ENCODE data around the gene ENAH.
A peak's percentile ranks its signal among the peaks of the same experiment; 100 is the strongest.

Gene ENAH

GRCh38 chr1:225479996-225480720 lies 172.8 kb downstream of the ENAH start:
- Histone ChIP-seq H3K27ac (ENCODE audit: insufficient read depth in 1 of 2, low read depth in 1 of 2, low read length in 2 of 2, poor library complexity in 1 of 2, severe bottlenecking in 2 of 2) (no peak overlapping the region), H3K27me3 (replicated peaks in 2 of 5; ENCODE audit: control insufficient read depth in 4 of 5, insufficient read depth in 5 of 5, low read length in 4 of 5) (no peaks in the 10 kb centered on the region), H3K4me3 (ENCODE audit: control insufficient read depth in 1 of 7, extremely low read depth in 1 of 7, insufficient read depth in 4 of 7, low read depth in 2 of 7, low read length in 6 of 7) (no peak overlapping the region), H3K4me1 (ENCODE audit: control extremely low read depth in 1 of 4, control insufficient read depth in 4 of 4, insufficient read depth in 4 of 4, low read length in 3 of 4) (peaks cover 0 to 13% (median 9%) of the 10 kb centered on the region in 4 experiments), H3K9me3 (ENCODE audit: control extremely low read depth in 1 of 5, control insufficient read depth in 4 of 5, insufficient read depth in 2 of 5, low read depth in 1 of 5, low read length in 4 of 5) (no peaks in the 10 kb centered on the region), H3K36me3 (ENCODE audit: control insufficient read depth in 4 of 4, insufficient read depth in 4 of 4, low read length in 3 of 4) (no peaks in the 10 kb centered on the region)
- ChIA-PET POLR2A (no interaction called here), CTCF (interaction anchor here (1.4 to 3.2 kb wide), 3 partner anchors 13 to 292 kb away, joined by 4 to 15 read pairs (median 5); no protein-coding TSS in a partner anchor)
- no peak for DNase-seq
- WGBS (ENCODE audit: insufficient coverage) = 92% methylated on average over 19 of the region's 21 CpGs

DNA sequence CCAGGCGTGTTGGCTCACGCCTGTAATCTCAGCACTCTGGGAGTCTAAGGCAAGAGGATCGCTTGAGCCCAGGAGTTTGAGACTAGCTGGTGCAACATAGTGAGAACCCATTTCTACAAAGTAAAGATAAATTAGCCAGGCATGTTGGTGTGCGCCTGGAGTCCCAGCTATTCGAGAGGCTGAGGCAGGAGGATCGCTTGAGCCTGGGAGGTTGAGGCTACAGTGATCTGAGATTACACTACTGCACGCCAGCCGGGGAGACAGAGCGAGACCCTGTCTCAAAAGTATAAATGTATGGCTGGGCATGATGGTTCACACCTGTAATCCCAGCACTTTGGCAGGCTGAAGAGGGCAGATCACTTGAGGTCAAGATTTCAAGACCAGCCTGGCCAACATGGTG lies 173.6 kb downstream of the ENAH start:
- Histone ChIP-seq H3K36me3 (ENCODE audit: control insufficient read depth in 4 of 4, insufficient read depth in 4 of 4, low read length in 3 of 4) (no peaks in the 10 kb centered on the region), H3K4me3 (ENCODE audit: control insufficient read depth in 1 of 7, extremely low read depth in 1 of 7, insufficient read depth in 4 of 7, low read depth in 2 of 7, low read length in 6 of 7) (no peak overlapping the region), H3K4me1 (ENCODE audit: control extremely low read depth in 1 of 4, control insufficient read depth in 4 of 4, insufficient read depth in 4 of 4, low read length in 3 of 4) (peaks cover 0 to 15% (median 10%) of the 10 kb centered on the region in 4 experiments), H3K27ac (ENCODE audit: insufficient read depth in 1 of 2, low read depth in 1 of 2, low read length in 2 of 2, poor library complexity in 1 of 2, severe bottlenecking in 2 of 2) (no peak overlapping the region), H3K9me3 (ENCODE audit: control extremely low read depth in 1 of 5, control insufficient read depth in 4 of 5, insufficient read depth in 2 of 5, low read depth in 1 of 5, low read length in 4 of 5) (no peaks in the 10 kb centered on the region), H3K27me3 (replicated peaks in 2 of 5; ENCODE audit: control insufficient read depth in 4 of 5, insufficient read depth in 5 of 5, low read length in 4 of 5) (no peaks in the 10 kb centered on the region)
- WGBS (ENCODE audit: insufficient coverage) = 96% methylated on average over 7 of the region's 9 CpGs
- ChIA-PET CTCF (interaction anchor here (0.9 to 5.6 kb wide), 6 partner anchors 35 to 508 kb away, joined by 3 to 43 read pairs (median 4); no protein-coding TSS in a partner anchor), POLR2A (no interaction called here)
- DNase-seq = no peak

- no peaks in the 10 kb centered on the region for H3K36me3 ChIP-seq (ENCODE audit: control insufficient read depth in 4 of 4, insufficient read depth in 4 of 4, low read length in 3 of 4)
- H3K9me3 ChIP-seq (ENCODE audit: control extremely low read depth in 1 of 5, control insufficient read depth in 4 of 5, insufficient read depth in 2 of 5, low read depth in 1 of 5, low read length in 4 of 5) = no peaks in the 10 kb centered on the region
- ChIA-PET CTCF (interaction anchor here (0.8 to 5.6 kb wide), 10 partner anchors 7 to 510 kb away, joined by 3 to 43 read pairs (median 6); partner anchors contain the start of gene SRP9), POLR2A (no interaction called here)
- H3K4me3 ChIP-seq (ENCODE audit: control insufficient read depth in 1 of 7, extremely low read depth in 1 of 7, insufficient read depth in 4 of 7, low read depth in 2 of 7, low read length in 6 of 7) = no peak overlapping the region
- H3K27ac ChIP-seq (ENCODE audit: insufficient read depth in 1 of 2, low read depth in 1 of 2, low read length in 2 of 2, poor library complexity in 1 of 2, severe bottlenecking in 2 of 2) = no peak overlapping the region
- H3K4me1 ChIP-seq (ENCODE audit: control extremely low read depth in 1 of 4, control insufficient read depth in 4 of 4, insufficient read depth in 4 of 4, low read length in 3 of 4) = peaks cover 0 to 15% (median 10%) of the 10 kb centered on the region in 4 experiments
- 74% methylated on average over 4 of the region's 6 CpGs for WGBS (ENCODE audit: insufficient coverage)
- no peaks in the 10 kb centered on the region for H3K27me3 ChIP-seq (replicated peaks in 2 of 5; ENCODE audit: control insufficient read depth in 4 of 5, insufficient read depth in 5 of 5, low read length in 4 of 5)
- DNase-seq = no peak
Observed at GRCh38 chr1:225477296-225477911, 175.5 kb downstream of the ENAH start.

GRCh38 chr1:225476538-225476988 lies 176.4 kb downstream of the ENAH start:
- no peak for DNase-seq
- H3K4me3 ChIP-seq (ENCODE audit: control insufficient read depth in 1 of 7, extremely low read depth in 1 of 7, insufficient read depth in 4 of 7, low read depth in 2 of 7, low read length in 6 of 7) = no peak overlapping the region
- ChIA-PET CTCF (interaction anchor here (0.8 to 10.5 kb wide), 7 partner anchors 8 to 499 kb away, joined by 3 to 136 read pairs (median 14); no protein-coding TSS in a partner anchor), POLR2A (no interaction called here)
- no peaks in the 10 kb centered on the region for H3K9me3 ChIP-seq (ENCODE audit: control extremely low read depth in 1 of 5, control insufficient read depth in 4 of 5, insufficient read depth in 2 of 5, low read depth in 1 of 5, low read length in 4 of 5)
- no peaks in the 10 kb centered on the region for H3K27me3 ChIP-seq (replicated peaks in 2 of 5; ENCODE audit: control insufficient read depth in 4 of 5, insufficient read depth in 5 of 5, low read length in 4 of 5)
- H3K4me1 ChIP-seq (ENCODE audit: control extremely low read depth in 1 of 4, control insufficient read depth in 4 of 4, insufficient read depth in 4 of 4, low read length in 3 of 4) = peaks cover 0 to 15% (median 10%) of the 10 kb centered on the region in 4 experiments
- H3K36me3 ChIP-seq (ENCODE audit: control insufficient read depth in 4 of 4, insufficient read depth in 4 of 4, low read length in 3 of 4) = no peaks in the 10 kb centered on the region
- H3K27ac ChIP-seq (ENCODE audit: insufficient read depth in 1 of 2, low read depth in 1 of 2, low read length in 2 of 2, poor library complexity in 1 of 2, severe bottlenecking in 2 of 2) = no peak overlapping the region
- 71% methylated on average over 4 of the region's 5 CpGs for WGBS (ENCODE audit: insufficient coverage)

DNA sequence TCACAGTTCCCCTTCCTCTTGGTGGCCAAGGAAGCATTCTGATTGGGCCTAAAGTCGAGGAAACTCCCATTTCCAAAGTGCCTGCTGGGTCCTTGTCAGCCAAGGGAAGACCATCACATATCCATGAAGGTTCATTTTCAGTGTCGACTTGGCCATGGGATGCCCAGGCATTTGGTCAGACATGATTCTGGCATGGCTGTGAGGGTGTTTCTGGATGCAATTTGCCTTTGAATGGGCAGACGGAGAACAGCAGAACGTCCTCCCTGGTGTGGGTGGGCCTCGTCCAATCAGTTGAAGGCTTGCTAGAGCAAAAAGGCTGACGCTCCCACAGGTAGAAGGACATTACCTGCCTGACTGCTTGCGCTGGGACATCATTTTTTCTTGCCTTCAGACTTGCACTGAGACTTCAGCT lies 176.8 kb downstream of the ENAH start:
- Histone ChIP-seq H3K9me3 (ENCODE audit: control extremely low read depth in 1 of 5, control insufficient read depth in 4 of 5, insufficient read depth in 2 of 5, low read depth in 1 of 5, low read length in 4 of 5) (no peaks in the 10 kb centered on the region), H3K36me3 (ENCODE audit: control insufficient read depth in 4 of 4, insufficient read depth in 4 of 4, low read length in 3 of 4) (no peaks in the 10 kb centered on the region), H3K4me1 (ENCODE audit: control extremely low read depth in 1 of 4, control insufficient read depth in 4 of 4, insufficient read depth in 4 of 4, low read length in 3 of 4) (peaks cover 0 to 15% (median 10%) of the 10 kb centered on the region in 4 experiments), H3K27me3 (replicated peaks in 2 of 5; ENCODE audit: control insufficient read depth in 4 of 5, insufficient read depth in 5 of 5, low read length in 4 of 5) (no peaks in the 10 kb centered on the region), H3K27ac (ENCODE audit: insufficient read depth in 1 of 2, low read depth in 1 of 2, low read length in 2 of 2, poor library complexity in 1 of 2, severe bottlenecking in 2 of 2) (no peak overlapping the region), H3K4me3 (ENCODE audit: control insufficient read depth in 1 of 7, extremely low read depth in 1 of 7, insufficient read depth in 4 of 7, low read depth in 2 of 7, low read length in 6 of 7) (no peak overlapping the region)
- WGBS (ENCODE audit: insufficient coverage) = 98% methylated on average over 5 of the region's 7 CpGs
- ChIA-PET CTCF (interaction anchor here (0.6 to 10.5 kb wide), 9 partner anchors 9 to 512 kb away, joined by 3 to 136 read pairs (median 9); no protein-coding TSS in a partner anchor), POLR2A (no interaction called here)
- no peak for DNase-seq

GRCh38 chr1:225474986-225475820 lies 177.7 kb downstream of the ENAH start:
- H3K36me3 ChIP-seq (ENCODE audit: control insufficient read depth in 4 of 4, insufficient read depth in 4 of 4, low read length in 3 of 4) = no peaks in the 10 kb centered on the region
- 28% methylated on average over 32 of the region's 50 CpGs for WGBS (ENCODE audit: insufficient coverage)
- peaks cover 0 to 15% (median 10%) of the 10 kb centered on the region in 4 experiments for H3K4me1 ChIP-seq (ENCODE audit: control extremely low read depth in 1 of 4, control insufficient read depth in 4 of 4, insufficient read depth in 4 of 4, low read length in 3 of 4)
- no peak overlapping the region for H3K27ac ChIP-seq (ENCODE audit: insufficient read depth in 1 of 2, low read depth in 1 of 2, low read length in 2 of 2, poor library complexity in 1 of 2, severe bottlenecking in 2 of 2)
- ChIA-PET POLR2A (no interaction called here), CTCF (interaction anchor here (0.6 to 10.5 kb wide), 38 partner anchors 10 to 523 kb away, joined by 3 to 136 read pairs (median 4); no protein-coding TSS in a partner anchor)
- peak overlapping the region in 3 of 7 experiments; percentile 5 to 49 (median 48) for H3K4me3 ChIP-seq (ENCODE audit: control insufficient read depth in 1 of 7, extremely low read depth in 1 of 7, insufficient read depth in 4 of 7, low read depth in 2 of 7, low read length in 6 of 7)
- DNase-seq = peak; percentile 57 to 69 (median 65)
- H3K27me3 ChIP-seq (replicated peaks in 2 of 5; ENCODE audit: control insufficient read depth in 4 of 5, insufficient read depth in 5 of 5, low read length in 4 of 5) = no peaks in the 10 kb centered on the region
- no peaks in the 10 kb centered on the region for H3K9me3 ChIP-seq (ENCODE audit: control extremely low read depth in 1 of 5, control insufficient read depth in 4 of 5, insufficient read depth in 2 of 5, low read depth in 1 of 5, low read length in 4 of 5)

All from common myeloid progenitor, CD34-positive (primary cell).